T-helper 1 cell treated with Interleukin-12 subunit alpha and Interleukin-12 subunit beta and Interleukin-4 antibody, amounts not matched to agents 30 μg/mL and 1 μg/mL, for 36 hours (primary cell): ENCODE results near the gene RAB3IL1.
"Not testable (repeated sequence)": the region's sequence is repeated elsewhere in the genome, so short reads cannot be mapped to it uniquely, and the experiment has no call there.

Experiments
- H3K27ac Mint-ChIP-seq: one replicate; pipeline ENCODE4 v1.8.0; 2021; ENCODE audit warnings: mild to moderate bottlenecking, mixed read lengths
- H3K27me3 Mint-ChIP-seq: one replicate; pipeline ENCODE4 v1.8.0; 2021; ENCODE audit warnings: low read depth, mixed read lengths
- H3K36me3 Mint-ChIP-seq: one replicate; pipeline ENCODE4 v1.8.0; 2021; ENCODE audit warnings: low read depth, mixed read lengths
- H3K4me1 Mint-ChIP-seq: one replicate; pipeline ENCODE4 v1.8.0; 2021; ENCODE audit warnings: low read depth, mixed read lengths
- H3K4me3 Mint-ChIP-seq: one replicate; pipeline ENCODE4 v1.8.0; 2021; ENCODE audit warnings: mild to moderate bottlenecking, moderate library complexity, mixed read lengths
- H3K9me3 Mint-ChIP-seq: one replicate; pipeline ENCODE4 v1.8.0; 2021; ENCODE audit warnings: mixed read lengths

The RAB3IL1 gene

GRCh38 chr11:61883947-61884346 is 33.4 kb downstream of the RAB3IL1 start:
- H3K36me3 Mint-ChIP-seq, result no peaks in the 10 kb centered on the region
- H3K4me1 Mint-ChIP-seq, result no peaks in the 10 kb centered on the region
- H3K27ac Mint-ChIP-seq, result no peak overlapping the region
- H3K4me3 Mint-ChIP-seq, result no peak overlapping the region
- no peaks in the 10 kb centered on the region for H3K9me3 Mint-ChIP-seq
- no peaks in the 10 kb centered on the region for H3K27me3 Mint-ChIP-seq

- Mint-ChIP-seq H3K9me3 (no peaks in the 10 kb centered on the region), H3K27me3 (no peaks in the 10 kb centered on the region), H3K4me1 (no peaks in the 10 kb centered on the region), H3K36me3 (no peaks in the 10 kb centered on the region), H3K4me3 (no peak overlapping the region), H3K27ac (no peak overlapping the region)
Measured at GRCh38 chr11:61883327-61883726, 34.0 kb downstream of the RAB3IL1 start.

GRCh38 chr11:61882879-61883278 is 34.5 kb downstream of the RAB3IL1 start:
- Mint-ChIP-seq H3K27me3 (no peaks in the 10 kb centered on the region), H3K4me3 (no peak overlapping the region), H3K9me3 (no peaks in the 10 kb centered on the region), H3K4me1 (no peaks in the 10 kb centered on the region), H3K36me3 (no peaks in the 10 kb centered on the region), H3K27ac (no peak overlapping the region)

GRCh38 chr11:61882267-61882666 is 35.1 kb downstream of the RAB3IL1 start:
- not testable (repeated sequence) for H3K27me3 Mint-ChIP-seq, H3K4me1 Mint-ChIP-seq

GRCh38 chr11:61881397-61881796 is 36.0 kb downstream of the RAB3IL1 start:
- no peak overlapping the region for H3K4me3 Mint-ChIP-seq
- H3K27ac Mint-ChIP-seq, result no peak overlapping the region
- H3K9me3 Mint-ChIP-seq, result no peaks in the 10 kb centered on the region
- no peaks in the 10 kb centered on the region for H3K36me3 Mint-ChIP-seq
- H3K27me3 Mint-ChIP-seq, result no peaks in the 10 kb centered on the region
- no peaks in the 10 kb centered on the region for H3K4me1 Mint-ChIP-seq

More at GRCh38 chr11:61882267-61882666, 35.1 kb downstream of the RAB3IL1 start:
- not testable (repeated sequence) for H3K27ac Mint-ChIP-seq, H3K4me3 Mint-ChIP-seq, H3K36me3 Mint-ChIP-seq, H3K9me3 Mint-ChIP-seq

- no peaks in the 10 kb centered on the region for H3K27me3 Mint-ChIP-seq
- H3K9me3 Mint-ChIP-seq, result no peaks in the 10 kb centered on the region
- no peaks in the 10 kb centered on the region for H3K4me1 Mint-ChIP-seq
- no peak overlapping the region for H3K4me3 Mint-ChIP-seq
- no peaks in the 10 kb centered on the region for H3K36me3 Mint-ChIP-seq
- H3K27ac Mint-ChIP-seq, result no peak overlapping the region
Measured at GRCh38 chr11:61880454-61880853, 36.9 kb downstream of the RAB3IL1 start.

- H3K4me1 Mint-ChIP-seq, result no peaks in the 10 kb centered on the region
- no peak overlapping the region for H3K4me3 Mint-ChIP-seq
- H3K27ac Mint-ChIP-seq, result no peak overlapping the region
- H3K36me3 Mint-ChIP-seq, result no peaks in the 10 kb centered on the region
- H3K27me3 Mint-ChIP-seq, result no peaks in the 10 kb centered on the region
- H3K9me3 Mint-ChIP-seq, result no peaks in the 10 kb centered on the region
Measured at GRCh38 chr11:61880031-61880430, 37.3 kb downstream of the RAB3IL1 start.

- H3K4me3 Mint-ChIP-seq, result no peak overlapping the region
- no peaks in the 10 kb centered on the region for H3K4me1 Mint-ChIP-seq
- H3K36me3 Mint-ChIP-seq, result no peaks in the 10 kb centered on the region
- H3K27me3 Mint-ChIP-seq, result no peaks in the 10 kb centered on the region
- H3K9me3 Mint-ChIP-seq, result no peaks in the 10 kb centered on the region
- H3K27ac Mint-ChIP-seq, result no peak overlapping the region
Measured at GRCh38 chr11:61879152-61879551, 38.2 kb downstream of the RAB3IL1 start.

- H3K27ac Mint-ChIP-seq, result no peak overlapping the region
- H3K27me3 Mint-ChIP-seq, result no peaks in the 10 kb centered on the region
- no peaks in the 10 kb centered on the region for H3K36me3 Mint-ChIP-seq
- peaks cover 8% of the 10 kb centered on the region for H3K4me1 Mint-ChIP-seq
- no peaks in the 10 kb centered on the region for H3K9me3 Mint-ChIP-seq
- H3K4me3 Mint-ChIP-seq, result no peak overlapping the region
Measured at GRCh38 chr11:61875698-61876097, 41.7 kb downstream of the RAB3IL1 start.

- Mint-ChIP-seq H3K27me3 (no peaks in the 10 kb centered on the region), H3K4me3 (no peak overlapping the region), H3K4me1 (peaks cover 8% of the 10 kb centered on the region), H3K36me3 (no peaks in the 10 kb centered on the region), H3K27ac (no peak overlapping the region), H3K9me3 (no peaks in the 10 kb centered on the region)
Measured at GRCh38 chr11:61874853-61875252, 42.5 kb downstream of the RAB3IL1 start.

- Mint-ChIP-seq H3K4me1 (peaks cover 8% of the 10 kb centered on the region), H3K36me3 (no peaks in the 10 kb centered on the region), H3K27me3 (no peaks in the 10 kb centered on the region), H3K9me3 (no peaks in the 10 kb centered on the region), H3K27ac (no peak overlapping the region), H3K4me3 (no peak overlapping the region)
Measured at GRCh38 chr11:61874377-61874809, 43.0 kb downstream of the RAB3IL1 start.

- Mint-ChIP-seq H3K9me3 (no peaks in the 10 kb centered on the region), H3K36me3 (no peaks in the 10 kb centered on the region), H3K4me1 (peaks cover 8% of the 10 kb centered on the region), H3K27me3 (no peaks in the 10 kb centered on the region), H3K27ac (no peak overlapping the region), H3K4me3 (no peak overlapping the region)
Measured at GRCh38 chr11:61873588-61874376, 43.6 kb downstream of the RAB3IL1 start.

- H3K27me3 Mint-ChIP-seq, result no peaks in the 10 kb centered on the region
- no peak overlapping the region for H3K27ac Mint-ChIP-seq
- H3K4me1 Mint-ChIP-seq, result peaks cover 8% of the 10 kb centered on the region
- H3K4me3 Mint-ChIP-seq, result no peak overlapping the region
- H3K9me3 Mint-ChIP-seq, result no peaks in the 10 kb centered on the region
- H3K36me3 Mint-ChIP-seq, result no peaks in the 10 kb centered on the region
Measured at GRCh38 chr11:61872935-61873565, 44.3 kb downstream of the RAB3IL1 start.

- H3K36me3 Mint-ChIP-seq, result no peaks in the 10 kb centered on the region
- H3K4me1 Mint-ChIP-seq, result peaks cover 8% of the 10 kb centered on the region
- no peaks in the 10 kb centered on the region for H3K27me3 Mint-ChIP-seq
- no peaks in the 10 kb centered on the region for H3K9me3 Mint-ChIP-seq
- H3K27ac Mint-ChIP-seq, result no peak overlapping the region
- H3K4me3 Mint-ChIP-seq, result peak overlapping the region; percentile 65
Measured at GRCh38 chr11:61871158-61871597, 46.2 kb downstream of the RAB3IL1 start.

- Mint-ChIP-seq H3K27ac (no peak overlapping the region), H3K4me1 (peaks cover 8% of the 10 kb centered on the region), H3K4me3 (no peak overlapping the region), H3K9me3 (no peaks in the 10 kb centered on the region), H3K36me3 (peaks cover 5% of the 10 kb centered on the region), H3K27me3 (no peaks in the 10 kb centered on the region)
Measured at GRCh38 chr11:61870541-61871031, 46.8 kb downstream of the RAB3IL1 start.
